Measurements from ENCODE around the gene DDRGK1. TPM values are rescaled to one million over a fixed set of nuclear protein-coding genes. Genes with fewer than 3 reads are reported as not detected.

The DDRGK1 gene
- total RNA-seq, 1 experiment from 2014 or later, result 65.5 TPM

- POLR2A ChIA-PET, result interaction anchor here (0.6 kb wide), 1 partner anchor 15 kb away, joined by 5 read pairs; no protein-coding TSS in a partner anchor
- TSS peak; percentile 29 for BruUV-seq (replicated peaks)
Measured at GRCh38 chr20:3203315-3204123, 963 bp downstream of the DDRGK1 start.

DNA sequence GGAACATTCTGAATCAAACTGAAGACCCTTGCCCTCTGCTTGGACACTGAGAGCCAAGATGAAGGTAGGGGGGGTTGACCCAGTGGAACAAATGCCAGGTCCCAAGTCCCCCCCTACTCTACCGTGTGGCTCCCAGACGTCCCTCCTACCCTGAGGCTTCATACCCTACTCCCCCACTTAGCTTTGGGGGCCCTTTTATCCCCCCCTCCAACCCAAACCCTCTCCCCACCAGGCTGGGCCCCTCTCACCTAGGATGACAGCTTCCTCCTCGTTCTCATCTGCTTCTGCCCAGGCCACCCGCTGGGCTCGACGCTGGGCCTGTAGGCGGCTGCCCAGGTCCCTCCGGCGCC lies 1.5 kb downstream of the DDRGK1 start:
- Histone ChIP-seq H3K27me3 (ENCODE audit: control insufficient read depth, insufficient read depth, low read length) (no peaks in the 10 kb centered on the region), H3K36me3 (ENCODE audit: control insufficient read depth, insufficient read depth, low read length) (peaks cover 3% of the 10 kb centered on the region; the same call in 1 of the 2 replicates), H3K4me1 (ENCODE audit: control insufficient read depth, insufficient read depth, low read length) (no peaks in the 10 kb centered on the region; the same call in 1 of the 2 replicates), H3K9me3 (ENCODE audit: control insufficient read depth, insufficient read depth, low read depth, low read length) (no peaks in the 10 kb centered on the region), H3K4me3 (ENCODE audit: low read depth in 2 of 2, low read length in 2 of 2) (peak overlapping the region; percentile 91 to 97), H3K27ac (ENCODE audit: low read length) (peak overlapping the region; percentile 94)
- CTCF ChIA-PET, result interaction anchor here (0.8 kb wide), 1 partner anchor 114 kb away, joined by 3 read pairs; no protein-coding TSS in a partner anchor
- no peak for TF ChIP-seq POLR2AphosphoS5 (IDR thresholded peaks at IDR 0.05; ENCODE audit: low read depth, low read length)
- no peak for TF ChIP-seq TCF7L2 (IDR thresholded peaks at IDR 0.05; ENCODE audit: low read depth, low read length)
- no peak for TF ChIP-seq SIN3A (IDR thresholded peaks at IDR 0.05; ENCODE audit: borderline replicate concordance, insufficient read depth, low read depth, low read length)
- TF ChIP-seq, protein P1, sequence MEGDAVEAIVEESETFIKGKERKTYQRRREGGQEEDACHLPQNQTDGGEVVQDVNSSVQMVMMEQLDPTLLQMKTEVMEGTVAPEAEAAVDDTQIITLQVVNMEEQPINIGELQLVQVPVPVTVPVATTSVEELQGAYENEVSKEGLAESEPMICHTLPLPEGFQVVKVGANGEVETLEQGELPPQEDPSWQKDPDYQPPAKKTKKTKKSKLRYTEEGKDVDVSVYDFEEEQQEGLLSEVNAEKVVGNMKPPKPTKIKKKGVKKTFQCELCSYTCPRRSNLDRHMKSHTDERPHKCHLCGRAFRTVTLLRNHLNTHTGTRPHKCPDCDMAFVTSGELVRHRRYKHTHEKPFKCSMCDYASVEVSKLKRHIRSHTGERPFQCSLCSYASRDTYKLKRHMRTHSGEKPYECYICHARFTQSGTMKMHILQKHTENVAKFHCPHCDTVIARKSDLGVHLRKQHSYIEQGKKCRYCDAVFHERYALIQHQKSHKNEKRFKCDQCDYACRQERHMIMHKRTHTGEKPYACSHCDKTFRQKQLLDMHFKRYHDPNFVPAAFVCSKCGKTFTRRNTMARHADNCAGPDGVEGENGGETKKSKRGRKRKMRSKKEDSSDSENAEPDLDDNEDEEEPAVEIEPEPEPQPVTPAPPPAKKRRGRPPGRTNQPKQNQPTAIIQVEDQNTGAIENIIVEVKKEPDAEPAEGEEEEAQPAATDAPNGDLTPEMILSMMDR (IDR thresholded peaks at IDR 0.05), result no peak
- POLR2A ChIA-PET, result interaction anchor here (0.6 kb wide), 1 partner anchor 15 kb away, joined by 5 read pairs; no protein-coding TSS in a partner anchor
- in situ Hi-C loops (cut with HindIII; ENCODE audit: low pct_unique_long_range_greater_than_20kb, low sequenced_read_pairs) (no loop called here), intact Hi-C loops (cut with micrococcal nuclease; ENCODE audit: unreplicated experiment) (no loop called here)
- DNase-seq (ENCODE audit: low read depth, low spot score) (no peak), ATAC-seq (no peak)
- BruUV-seq (replicated peaks), result no TSS peak

More at GRCh38 chr20:3203315-3204123, 963 bp downstream of the DDRGK1 start:
- in situ Hi-C loops (cut with HindIII; ENCODE audit: low pct_unique_long_range_greater_than_20kb, low sequenced_read_pairs), result no loop called here
- Histone ChIP-seq H3K4me1 (ENCODE audit: control insufficient read depth, insufficient read depth, low read length) (peaks cover 4% of the 10 kb centered on the region; the same call in 1 of the 2 replicates), H3K9me3 (ENCODE audit: control insufficient read depth, insufficient read depth, low read depth, low read length) (no peaks in the 10 kb centered on the region), H3K36me3 (ENCODE audit: control insufficient read depth, insufficient read depth, low read length) (peaks cover 3% of the 10 kb centered on the region; the same call in 1 of the 2 replicates), H3K4me3 (ENCODE audit: low read depth in 2 of 2, low read length in 2 of 2) (peak overlapping the region; percentile 91 to 97), H3K27me3 (ENCODE audit: control insufficient read depth, insufficient read depth, low read length) (no peaks in the 10 kb centered on the region), H3K27ac (ENCODE audit: low read length) (peak overlapping the region; percentile 94)
- intact Hi-C loops (cut with micrococcal nuclease; ENCODE audit: unreplicated experiment), result no loop called here
- ATAC-seq (peak; percentile 48), DNase-seq (ENCODE audit: low read depth, low spot score) (no peak)
- TF ChIP-seq REST (IDR thresholded peaks at IDR 0.05; ENCODE audit: insufficient read depth in 1 of 2, low read depth in 2 of 2, low read length in 1 of 2), result no peak
- no peak for TF ChIP-seq SIN3A (IDR thresholded peaks at IDR 0.05; ENCODE audit: borderline replicate concordance, insufficient read depth, low read depth, low read length)
- TF ChIP-seq, protein P1 (IDR thresholded peaks at IDR 0.05), result no peak
- no peak for TF ChIP-seq TCF7L2 (IDR thresholded peaks at IDR 0.05; ENCODE audit: low read depth, low read length)
- no peak for TF ChIP-seq POLR2AphosphoS5 (IDR thresholded peaks at IDR 0.05; ENCODE audit: low read depth, low read length)
- CTCF ChIA-PET, result interaction anchor here (0.8 kb wide), 1 partner anchor 113 kb away, joined by 3 read pairs; no protein-coding TSS in a partner anchor
